Thoracic aorta (tissue), 2 donors: ENCODE data around the gene PACSIN2. TPM values are rescaled to one million over a fixed set of nuclear protein-coding genes. Genes with fewer than 3 reads are reported as not detected.

Experiments used
- ATAC-seq: fragments of 150-250 bp; one replicate; pipeline ENCODE4 v1.8.0; 2017; ENCODE audit warnings: low read depth; ENCODE audit not compliant: insufficient number of reproducible peaks, low FRiP score
- DNase-seq: peaks from one replicate; pipeline ENCODE4 v3.0.0-alpha.2; 2020; ENCODE audit warnings: low spot score
- H3K27ac ChIP-seq, 2 donors: fragments of 200-600 bp; sonication (generic); 1 replicate in 1 of 2; 2 replicates in 1 of 2; pipeline ENCODE4 v1.5.1; 2016; ENCODE audit warnings: mild to moderate bottlenecking in 2 of 2, moderate library complexity in 2 of 2
- H3K27me3 ChIP-seq: fragments of 200-600 bp; sonication (generic); replicated peaks from 2 replicates; pipeline ENCODE4 v1.6.0; 2016; ENCODE audit warnings: mild to moderate bottlenecking; ENCODE audit not compliant: insufficient read depth
- H3K36me3 ChIP-seq: fragments of 200-600 bp; sonication (generic); one replicate; pipeline ENCODE4 v1.5.1; 2016
- H3K4me1 ChIP-seq, 2 donors: fragments of 200-600 bp; sonication (generic); 1 replicate in 1 of 2; 2 replicates in 1 of 2; pipeline versions ENCODE4 v1.5.1 to v1.6.0; 2016; ENCODE audit warnings: low read depth in 2 of 2, mild to moderate bottlenecking in 1 of 2; ENCODE audit not compliant: control insufficient read depth in 1 of 2
- H3K4me3 ChIP-seq: fragments of 200-600 bp; sonication (generic); 2 replicates; pipeline ENCODE4 v1.5.1; 2016; ENCODE audit warnings: mild to moderate bottlenecking
- H3K9me3 ChIP-seq: fragments of 200-600 bp; sonication (generic); 2 replicates; pipeline ENCODE4 v1.5.1; 2016
- CTCF ChIP-seq: fragments of 200-600 bp; sonication (generic); IDR thresholded peaks from one replicate; pipeline ENCODE4 v1.5.1; 2019; ENCODE audit warnings: antibody characterized with exemption
- total RNA-seq, 2 donors: library from RNA; depleted of rRNA; stranded (reverse); fragments of >200 nt; gene quantifications; one replicate each; pipeline versions ENCODE4 v1.1.0 to v1.2.3, GENCODE V29; 2016

PACSIN2 gene
- total RNA-seq, 2 donors from 2014 or later, result 135 to 155 TPM

DNA sequence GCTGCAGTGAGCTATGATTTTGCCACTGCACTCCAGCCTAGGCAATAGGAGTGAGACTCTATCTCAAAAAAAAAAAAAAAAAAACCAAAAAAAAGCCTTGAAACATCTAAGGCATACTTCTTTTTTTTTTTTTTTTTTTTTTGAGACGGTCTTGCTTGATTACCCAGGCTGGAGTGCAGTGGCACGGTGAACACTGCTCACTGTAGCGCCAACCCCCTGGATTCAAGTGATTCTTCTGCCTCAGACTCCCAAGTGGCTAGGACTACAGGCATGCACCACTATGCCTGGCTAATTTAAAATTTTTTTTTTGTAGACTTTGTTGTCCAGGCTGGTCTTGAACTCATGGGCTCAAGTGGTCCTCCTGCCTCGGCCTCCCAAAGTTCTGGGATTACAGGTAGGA lies 177.4 kb downstream of the PACSIN2 start:
- H3K36me3 ChIP-seq, result peaks cover 26% of the 10 kb centered on the region
- no peak for TF ChIP-seq CTCF
- ATAC-seq, result no peak
- H3K9me3 ChIP-seq, result no peaks in the 10 kb centered on the region
- H3K27ac ChIP-seq, result no peak overlapping the region
- no peaks in the 10 kb centered on the region for H3K4me1 ChIP-seq
- no peak overlapping the region for H3K4me3 ChIP-seq
- H3K27me3 ChIP-seq, result no peaks in the 10 kb centered on the region
- no peak for DNase-seq

GRCh38 chr22:42836026-42836425 lies 178.9 kb downstream of the PACSIN2 start:
- no peaks in the 10 kb centered on the region for H3K4me1 ChIP-seq
- H3K27ac ChIP-seq, result no peak overlapping the region
- no peak overlapping the region for H3K4me3 ChIP-seq
- DNase-seq (no peak), ATAC-seq (no peak)
- H3K27me3 ChIP-seq, result no peaks in the 10 kb centered on the region
- no peak for TF ChIP-seq CTCF
- peaks cover 40% of the 10 kb centered on the region for H3K36me3 ChIP-seq
- no peaks in the 10 kb centered on the region for H3K9me3 ChIP-seq

DNA sequence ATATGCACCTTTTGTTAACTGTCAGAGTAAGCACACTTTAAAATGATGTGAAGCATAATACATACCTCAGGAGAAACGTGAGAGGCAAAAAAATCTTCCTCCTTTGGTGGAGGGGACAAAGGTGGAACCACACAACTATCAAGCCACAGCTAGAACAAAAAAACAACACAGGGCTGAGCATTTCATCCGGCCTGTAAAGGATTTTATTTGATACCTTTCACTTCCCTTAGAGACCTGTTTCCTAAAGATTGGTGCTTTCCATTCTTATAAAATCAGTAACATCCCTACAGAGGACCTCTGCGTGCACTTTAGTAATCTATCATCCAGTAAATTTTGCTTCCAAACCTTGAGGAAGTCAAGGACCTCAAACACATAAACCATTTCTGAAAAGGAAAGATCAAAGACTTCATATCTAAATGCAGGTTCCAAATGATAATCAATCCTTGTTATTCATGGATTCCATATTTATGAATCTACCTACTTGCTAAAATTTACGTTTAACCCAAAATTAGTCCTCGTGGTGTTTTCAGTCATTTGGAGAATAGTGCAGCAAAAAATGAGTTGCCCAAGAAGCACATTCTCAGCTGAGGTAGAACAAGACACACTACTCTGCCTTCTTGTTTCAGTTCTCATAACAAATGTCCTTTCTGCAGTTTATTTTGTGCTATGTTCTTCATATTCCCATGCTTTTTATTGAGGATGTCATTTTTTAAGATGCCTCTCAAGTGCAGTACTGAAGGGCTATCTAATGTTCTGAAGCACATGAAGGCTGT lies 180.6 kb downstream of the PACSIN2 start:
- no peak overlapping the region for H3K4me3 ChIP-seq
- ATAC-seq, result no peak
- H3K4me1 ChIP-seq, result no peaks in the 10 kb centered on the region
- no peaks in the 10 kb centered on the region for H3K9me3 ChIP-seq
- no peaks in the 10 kb centered on the region for H3K27me3 ChIP-seq
- H3K27ac ChIP-seq, result no peak overlapping the region
- no peak for DNase-seq
- peaks cover 41% of the 10 kb centered on the region for H3K36me3 ChIP-seq
- no peak for TF ChIP-seq CTCF

GRCh38 chr22:42833104-42833503 lies 181.8 kb downstream of the PACSIN2 start:
- DNase-seq, result no peak
- H3K4me1 ChIP-seq, result no peaks in the 10 kb centered on the region
- no peak overlapping the region for H3K27ac ChIP-seq
- no peak for ATAC-seq
- H3K4me3 ChIP-seq, result no peak overlapping the region
- no peaks in the 10 kb centered on the region for H3K27me3 ChIP-seq
- no peaks in the 10 kb centered on the region for H3K9me3 ChIP-seq
- H3K36me3 ChIP-seq, result peaks cover 44% of the 10 kb centered on the region
- TF ChIP-seq CTCF, result no peak

- DNase-seq (no peak), ATAC-seq (no peak)
- Histone ChIP-seq H3K4me3 (no peak overlapping the region), H3K9me3 (no peaks in the 10 kb centered on the region), H3K4me1 (no peaks in the 10 kb centered on the region), H3K27me3 (no peaks in the 10 kb centered on the region), H3K36me3 (peaks cover 42% of the 10 kb centered on the region), H3K27ac (no peak overlapping the region)
- no peak for TF ChIP-seq CTCF
Measured at GRCh38 chr22:42831712-42832111, 183.2 kb downstream of the PACSIN2 start.
